HG02610 (cell line): ENCODE results near the gene HMGN2.
"Not testable (repeated sequence)": the region's sequence is repeated elsewhere in the genome, so short reads cannot be mapped to it uniquely, and the experiment has no call there.

Source experiments
- ATAC-seq: cut with Tn5 transposase; IDR thresholded peaks from one replicate; pipeline ENCODE4 v1.9.1; 2021; ENCODE audit warnings: mild to moderate bottlenecking, moderate library complexity; ENCODE audit not compliant: unreplicated experiment

HMGN2 gene

DNA sequence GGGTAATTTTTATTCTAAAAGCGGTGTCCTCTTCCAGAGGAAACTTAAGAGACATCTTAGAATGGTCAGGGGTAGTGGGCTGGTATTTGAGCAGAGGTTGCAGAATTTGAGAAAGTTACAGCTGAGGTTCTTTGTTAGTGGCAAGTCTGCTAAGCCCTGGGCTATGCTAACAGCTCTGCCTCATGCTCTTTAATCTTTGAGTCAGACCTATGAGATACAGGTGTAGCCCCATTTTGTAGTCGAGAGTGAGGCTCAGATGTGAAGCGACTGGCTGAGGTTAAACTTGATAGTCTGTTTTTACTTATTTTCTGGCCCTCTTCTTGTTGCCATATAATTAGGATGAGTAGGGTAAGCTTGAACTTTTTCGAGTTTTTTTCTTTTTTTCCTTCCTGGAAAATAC is 4.7 kb downstream of the HMGN2 start:
- no peak for ATAC-seq

DNA sequence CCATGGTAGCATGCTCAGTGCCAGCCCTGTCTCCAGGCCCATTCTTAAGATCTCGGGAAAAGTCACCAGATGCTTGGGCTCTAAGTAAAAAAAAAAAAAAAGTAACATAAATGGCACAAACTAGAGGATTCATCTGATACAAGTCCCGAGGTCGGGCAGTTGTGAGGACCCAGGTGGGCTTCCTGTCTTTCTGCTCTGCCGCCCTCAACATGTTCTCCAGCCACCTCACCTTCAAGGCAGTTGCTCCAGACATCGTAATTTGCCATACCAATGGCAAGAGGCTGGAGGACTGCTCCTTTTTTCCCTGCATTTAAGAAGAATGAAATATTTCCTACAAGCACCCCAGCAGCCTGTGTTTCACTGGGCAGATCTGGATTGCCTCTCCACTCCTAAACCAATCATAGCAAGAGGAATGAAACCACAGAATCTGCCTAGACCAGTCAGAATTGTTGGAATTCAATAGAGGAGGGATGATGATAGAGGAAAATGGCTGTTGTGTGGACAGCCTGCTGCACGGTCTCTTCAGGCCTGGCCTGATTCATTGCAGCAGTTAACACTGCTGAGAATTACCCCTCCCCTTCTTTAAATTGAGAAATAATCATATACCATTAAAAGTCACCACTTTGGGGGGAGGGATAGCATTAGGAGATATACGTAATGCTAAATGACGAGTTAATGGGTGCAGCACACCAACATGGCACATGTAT is 5.4 kb downstream of the HMGN2 start:
- ATAC-seq: no peak

DNA sequence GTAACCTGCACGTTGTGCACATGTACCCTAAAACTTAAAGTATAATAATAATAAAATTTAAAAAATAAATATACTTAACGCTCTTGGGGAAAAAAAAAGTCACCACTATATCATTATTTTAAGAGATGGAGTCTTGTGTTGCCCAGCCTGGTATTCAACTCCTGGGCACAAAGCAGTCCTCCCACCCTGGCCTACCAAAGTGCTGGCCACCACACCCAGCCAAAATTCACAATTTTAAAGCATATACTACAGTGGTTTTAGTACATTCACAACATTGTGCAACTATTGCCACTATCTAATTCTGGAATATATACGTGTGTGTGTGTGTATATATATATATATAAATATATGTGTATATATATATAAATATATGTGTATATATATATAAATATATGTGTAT is 5.9 kb downstream of the HMGN2 start:
- no peak for ATAC-seq

DNA sequence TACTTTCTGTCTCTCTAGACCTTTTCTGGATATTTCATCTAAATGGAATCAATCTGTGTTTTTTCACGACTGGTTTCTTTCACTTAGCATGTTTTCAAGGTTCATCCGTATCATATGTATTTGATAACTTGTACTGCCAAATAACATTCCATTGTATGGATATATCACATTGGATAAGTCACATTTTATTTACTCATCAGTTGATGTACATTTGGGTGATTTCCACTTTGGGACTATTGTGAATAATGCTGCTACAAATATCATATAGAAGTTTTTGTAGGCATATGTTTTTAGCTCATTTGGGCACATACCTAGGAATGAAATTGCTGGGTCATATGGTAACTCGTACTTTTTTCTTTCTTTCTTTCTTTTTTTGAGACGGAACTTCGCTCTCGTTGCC is 6.7 kb downstream of the HMGN2 start:
- ATAC-seq: no peak

DNA sequence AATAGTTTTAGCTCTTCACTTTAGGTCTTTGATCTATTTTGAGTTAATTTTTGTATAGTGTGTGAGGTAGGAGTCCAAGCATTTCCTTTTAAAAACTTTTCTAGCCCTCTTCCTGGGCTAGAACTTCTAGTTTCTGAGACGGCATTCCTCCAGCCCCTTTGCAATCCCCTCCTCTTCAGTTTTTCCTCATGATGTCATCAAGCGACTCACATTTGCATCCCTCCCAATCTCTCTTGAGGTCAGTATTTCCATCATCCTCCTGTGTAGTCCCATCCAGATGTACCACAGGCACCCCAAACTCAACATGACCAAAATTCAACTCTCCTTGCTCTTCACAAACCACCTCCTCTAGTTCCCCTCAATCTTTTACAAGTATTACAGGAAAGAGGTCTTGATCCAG is 10.7 kb downstream of the HMGN2 start:
- ATAC-seq: no peak

DNA sequence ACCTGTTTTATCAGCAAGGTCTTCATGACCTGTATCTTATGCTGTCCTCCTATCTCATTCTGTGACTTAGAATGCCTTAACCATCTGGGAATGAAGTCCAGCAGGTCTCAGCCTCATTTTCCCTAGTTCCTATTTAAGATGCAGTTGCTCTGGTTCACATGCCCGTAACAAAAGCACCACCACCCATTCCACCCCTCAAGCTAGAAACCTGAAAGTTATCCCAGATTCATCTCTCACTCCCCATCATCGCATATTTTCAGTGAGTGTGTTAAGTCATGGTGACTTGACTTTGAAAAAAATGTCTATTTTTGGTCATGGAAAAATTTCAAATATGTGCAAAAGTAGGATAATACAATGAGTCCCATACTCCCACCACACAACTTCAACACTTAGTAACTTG is 11.7 kb downstream of the HMGN2 start:
- no peak for ATAC-seq

DNA sequence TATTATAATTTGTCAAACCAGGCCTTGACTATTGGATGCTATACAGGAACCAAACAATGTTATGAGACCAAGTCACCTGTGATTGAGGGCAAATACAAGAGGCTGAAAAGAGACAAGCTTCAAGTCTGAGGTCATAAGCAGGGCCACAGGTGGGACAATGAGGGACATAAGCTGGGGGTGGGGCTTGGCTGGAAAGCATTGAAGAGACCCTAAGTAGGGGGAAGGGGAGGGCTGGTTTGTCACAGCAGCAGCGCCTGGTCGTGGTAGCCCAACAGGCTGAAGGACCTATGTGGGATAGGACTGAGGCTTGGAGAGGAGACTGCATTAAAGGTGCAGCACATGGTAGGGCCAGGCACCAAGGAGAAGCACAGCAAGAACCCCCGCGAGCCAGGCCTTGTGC is 17.9 kb downstream of the HMGN2 start:
- no peak for ATAC-seq

DNA sequence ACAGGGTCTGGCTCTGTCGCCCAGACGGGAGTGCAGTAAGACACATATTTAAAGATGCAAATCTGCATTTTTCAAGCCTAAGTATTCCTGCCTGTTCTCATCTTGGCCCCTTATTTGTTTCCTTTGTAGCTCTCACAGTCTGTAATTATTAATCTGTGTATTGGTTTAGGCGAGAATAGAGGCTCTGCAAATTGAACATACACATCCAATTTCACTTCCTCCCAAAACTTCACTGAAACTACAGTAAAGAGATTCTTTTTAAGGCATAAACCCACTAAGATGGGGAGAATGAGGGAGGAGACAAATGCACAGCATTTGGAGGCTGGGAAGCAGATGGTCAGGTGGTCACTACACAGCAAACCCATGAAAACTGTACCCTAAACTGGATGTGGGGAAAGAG is 21.0 kb downstream of the HMGN2 start:
- ATAC-seq: no peak

DNA sequence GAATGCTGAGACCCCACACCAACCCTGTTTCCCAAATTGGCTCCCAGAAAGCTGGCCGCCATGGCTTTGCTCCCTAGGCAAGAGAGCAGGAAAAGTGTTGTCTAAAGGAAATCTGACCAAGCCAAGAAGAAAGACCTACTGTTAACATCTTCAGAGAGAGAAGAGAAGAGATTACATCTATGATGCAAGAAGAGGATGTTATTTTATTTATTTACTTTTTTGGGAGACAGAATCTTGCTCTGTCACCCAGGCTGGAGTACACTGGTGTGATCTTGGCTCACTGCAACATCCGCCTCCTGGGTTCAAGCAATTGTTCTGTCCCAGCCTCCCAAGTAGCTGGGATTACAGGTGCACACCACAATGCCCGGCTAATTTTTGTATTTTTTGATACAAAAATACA is 21.7 kb downstream of the HMGN2 start:
- ATAC-seq: no peak

DNA sequence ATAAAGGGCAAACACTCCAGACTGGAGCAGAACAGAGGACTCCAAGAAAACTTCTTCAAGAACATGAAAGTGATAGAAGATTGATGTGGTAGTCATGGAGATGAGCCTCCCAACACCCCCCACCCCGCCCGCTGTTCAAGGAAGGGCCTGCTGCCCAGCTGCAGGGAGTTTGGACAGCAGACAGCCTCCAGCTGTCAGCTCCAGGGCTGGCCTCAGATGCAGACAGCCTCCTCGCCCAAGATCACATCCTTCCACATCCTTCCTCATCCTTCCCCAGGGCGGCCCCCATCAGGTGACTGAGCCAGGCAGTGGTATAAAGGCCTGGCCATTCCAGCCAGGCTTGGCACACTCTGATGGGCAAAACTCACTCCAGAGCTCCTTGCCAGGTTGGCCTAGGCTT is 24.6 kb downstream of the HMGN2 start:
- no peak for ATAC-seq

DNA sequence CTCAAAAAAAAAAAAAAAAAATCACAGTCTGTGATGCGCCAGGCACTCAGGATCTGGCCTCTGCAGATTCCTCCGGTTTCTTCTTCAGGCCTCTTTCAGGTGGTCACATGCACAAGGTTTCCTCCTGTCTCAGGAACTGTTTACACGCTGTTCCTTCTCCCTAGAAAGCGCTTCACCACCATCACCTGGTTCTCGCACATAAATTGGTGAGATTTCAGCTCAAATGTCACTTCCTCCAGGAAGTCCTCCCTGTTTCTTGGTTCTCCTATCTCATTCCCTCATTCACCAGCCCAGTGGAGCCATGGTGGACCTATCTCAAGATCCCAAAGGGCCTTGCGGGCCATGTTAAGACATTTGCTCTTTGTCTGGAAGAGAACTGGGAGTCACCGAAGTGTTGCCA is 26.7 kb downstream of the HMGN2 start:
- no peak for ATAC-seq

DNA sequence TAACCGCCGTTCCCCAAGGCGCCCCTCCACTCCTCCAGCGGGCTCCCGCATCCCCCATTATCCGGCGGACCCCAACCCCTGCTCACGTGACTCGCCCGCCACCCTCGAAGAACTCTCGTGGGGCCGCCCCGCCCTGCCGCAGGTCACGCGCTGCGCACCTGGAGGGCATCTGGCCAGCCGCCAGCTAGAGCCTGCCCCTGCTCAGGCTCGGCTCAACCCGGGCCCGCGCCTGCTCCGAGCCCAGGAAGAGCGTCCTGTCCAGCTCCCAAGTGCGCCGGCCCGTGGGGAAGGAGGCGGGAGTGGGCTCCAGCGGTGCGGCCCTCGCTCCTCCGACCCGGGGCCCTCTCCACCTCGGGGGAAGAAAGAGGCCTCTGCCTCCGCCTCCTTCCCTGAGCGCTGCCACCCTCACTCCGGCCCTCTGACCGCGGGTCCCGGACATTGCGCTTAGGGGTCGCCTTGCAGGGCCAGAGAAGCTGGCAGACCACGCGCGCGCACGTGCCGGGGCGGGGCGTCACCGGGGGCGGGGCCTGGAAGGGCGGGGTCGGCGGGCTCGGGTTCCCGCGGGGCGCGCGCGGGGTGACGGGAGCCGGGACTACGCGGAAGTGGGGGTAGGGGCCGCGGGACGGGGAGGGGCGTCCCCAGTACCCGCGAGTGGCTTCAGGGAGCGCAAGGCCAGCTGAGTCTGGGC is 28.4 kb downstream of the HMGN2 start:
- ATAC-seq: peak; percentile 43

DNA sequence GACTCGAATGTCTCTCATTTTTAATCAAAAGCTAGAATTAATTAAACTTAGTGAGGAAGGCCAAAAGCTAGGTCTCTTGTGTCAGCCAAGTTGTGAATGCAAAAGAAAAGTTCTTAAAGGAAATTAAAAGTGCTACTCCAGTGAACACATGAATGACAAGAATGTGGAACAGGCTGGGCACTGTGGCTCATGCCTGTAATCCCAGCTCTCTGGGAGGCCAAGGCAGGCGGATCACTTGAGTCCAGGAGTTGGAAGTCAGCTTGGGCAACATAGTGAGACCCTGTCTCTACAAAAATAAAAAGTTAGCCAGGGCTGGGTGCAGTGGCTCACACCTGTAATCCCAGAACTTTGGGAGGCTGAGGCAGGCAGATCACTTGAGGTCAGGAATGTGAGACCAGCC is 38.5 kb downstream of the HMGN2 start:
- ATAC-seq: not testable (repeated sequence)

DNA sequence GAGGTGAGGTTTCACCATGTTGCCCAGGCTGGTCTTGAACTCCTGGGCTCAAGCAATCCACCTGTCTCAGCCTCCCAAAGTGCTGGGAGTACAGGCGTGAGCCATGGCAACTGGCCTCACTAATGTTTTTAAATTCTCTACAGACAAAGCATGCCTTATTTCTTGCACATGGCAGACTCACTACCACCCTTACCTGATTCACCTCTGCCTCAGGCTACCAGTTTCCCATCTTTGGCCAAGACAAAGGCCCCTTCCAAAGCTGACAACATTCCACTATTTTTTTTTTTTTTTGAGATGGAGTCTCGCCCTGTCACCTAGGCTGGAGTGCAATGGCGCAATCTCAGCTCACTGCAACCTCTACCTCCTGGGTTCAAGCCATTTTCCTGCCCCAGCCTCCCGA is 43.6 kb downstream of the HMGN2 start:
- not testable (repeated sequence) for ATAC-seq

DNA sequence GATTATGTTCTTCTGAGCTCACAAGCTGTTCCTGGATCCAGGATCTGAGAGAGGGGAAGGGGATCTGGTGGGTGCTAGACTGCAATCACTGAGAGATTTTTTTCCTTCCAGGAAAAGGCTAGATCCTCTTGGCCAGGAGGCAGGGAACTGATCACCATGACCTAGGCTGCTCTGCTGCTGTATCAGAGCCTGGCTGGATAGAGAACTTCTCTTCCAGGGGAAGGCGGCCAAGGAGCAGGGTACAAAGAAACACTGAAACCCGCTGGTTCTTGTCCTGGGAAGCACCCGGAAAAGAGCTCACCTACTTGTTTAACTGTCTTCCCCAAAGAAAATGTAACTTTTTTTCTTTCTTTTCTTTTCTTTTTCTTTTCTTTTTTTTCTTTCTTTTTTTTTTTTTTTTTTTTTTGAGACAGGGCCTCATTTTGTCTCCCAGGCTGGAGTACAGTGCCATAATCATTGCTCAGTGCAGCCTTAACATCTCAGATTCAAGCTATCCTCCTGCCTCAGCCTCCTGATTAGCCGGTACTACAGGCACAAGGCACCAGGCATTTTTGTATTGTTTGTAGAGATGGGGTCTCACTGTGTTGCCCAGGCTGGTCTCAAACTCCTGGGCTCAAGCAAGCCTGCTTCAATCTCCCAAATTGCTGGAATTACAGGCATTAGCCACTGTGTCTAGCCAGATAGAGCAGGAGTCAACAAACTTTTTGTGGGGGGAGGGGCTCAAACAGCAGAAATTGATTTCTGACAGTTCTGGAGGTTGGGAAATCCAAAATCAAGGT is 44.9 kb downstream of the HMGN2 start:
- ATAC-seq: no peak

DNA sequence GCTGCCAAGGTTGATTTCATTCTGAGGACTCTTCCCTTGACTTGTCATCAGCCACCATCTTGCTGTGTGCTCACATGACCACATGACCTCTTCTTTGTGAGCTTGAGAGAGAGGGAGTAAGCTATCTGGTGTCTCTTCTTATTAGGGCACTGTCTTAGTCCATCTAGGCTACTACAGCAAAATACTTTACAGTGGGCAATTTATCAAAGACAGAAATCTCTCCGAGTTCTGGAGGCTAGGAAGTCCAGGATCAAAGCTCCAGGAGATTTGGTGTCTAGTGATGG is 45.5 kb downstream of the HMGN2 start:
- no peak for ATAC-seq

DNA sequence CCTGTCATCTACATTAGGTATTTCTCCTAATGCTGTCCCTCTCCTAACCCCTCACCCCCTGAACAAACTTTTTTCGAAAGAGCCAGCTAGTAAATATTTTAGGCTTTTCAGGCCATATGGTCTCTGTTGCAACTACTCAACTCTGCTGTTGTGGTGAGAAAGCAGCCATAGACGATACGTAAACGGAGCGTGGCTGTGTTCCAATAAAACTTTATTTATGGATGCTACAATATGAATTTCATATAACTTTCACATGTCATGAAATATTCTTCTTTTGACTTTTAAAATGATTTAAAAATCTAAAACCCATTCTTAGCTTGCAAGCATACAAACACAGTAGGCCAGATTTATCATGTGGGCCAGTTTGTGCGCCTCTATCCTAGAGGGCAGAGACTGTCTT is 46.1 kb downstream of the HMGN2 start:
- ATAC-seq: no peak

DNA sequence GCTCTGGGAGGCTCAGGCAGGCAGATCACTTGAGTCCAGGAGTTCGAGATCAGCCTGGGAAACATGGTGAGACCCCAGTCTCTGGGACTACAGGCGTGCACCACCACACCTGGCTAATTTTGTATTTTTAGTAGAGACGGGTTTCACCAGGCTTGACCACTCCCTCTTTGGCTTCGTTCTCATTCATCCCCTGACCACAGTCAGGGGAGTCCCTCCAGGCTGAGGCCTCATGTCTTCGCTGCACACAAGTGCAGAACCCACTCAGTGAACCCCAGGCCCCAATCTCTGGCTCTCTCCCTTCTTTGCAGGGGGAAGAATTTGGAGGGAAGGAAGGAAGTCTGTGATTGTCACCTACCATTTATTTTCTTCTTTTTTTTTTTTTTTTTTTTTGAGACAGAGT is 48.1 kb downstream of the HMGN2 start:
- no peak for ATAC-seq

DNA sequence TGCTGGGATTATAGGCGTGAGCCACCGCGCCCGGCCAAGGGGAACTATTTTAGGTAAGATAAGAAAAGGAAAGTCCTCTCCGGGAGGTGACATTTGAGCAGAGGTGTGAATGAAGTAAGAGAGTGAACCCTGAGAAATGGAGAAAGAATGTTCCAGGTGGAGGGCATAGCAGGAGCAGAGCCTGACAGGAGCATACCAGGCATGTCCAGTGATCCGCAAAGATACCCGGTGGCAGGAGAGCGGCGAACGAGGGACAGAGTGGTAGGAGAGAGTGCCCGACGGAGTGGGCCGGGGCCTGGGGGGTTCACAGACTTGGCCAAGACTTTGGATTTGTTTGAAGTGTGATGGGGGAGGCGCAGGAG is 49.4 kb downstream of the HMGN2 start:
- no peak for ATAC-seq

DNA sequence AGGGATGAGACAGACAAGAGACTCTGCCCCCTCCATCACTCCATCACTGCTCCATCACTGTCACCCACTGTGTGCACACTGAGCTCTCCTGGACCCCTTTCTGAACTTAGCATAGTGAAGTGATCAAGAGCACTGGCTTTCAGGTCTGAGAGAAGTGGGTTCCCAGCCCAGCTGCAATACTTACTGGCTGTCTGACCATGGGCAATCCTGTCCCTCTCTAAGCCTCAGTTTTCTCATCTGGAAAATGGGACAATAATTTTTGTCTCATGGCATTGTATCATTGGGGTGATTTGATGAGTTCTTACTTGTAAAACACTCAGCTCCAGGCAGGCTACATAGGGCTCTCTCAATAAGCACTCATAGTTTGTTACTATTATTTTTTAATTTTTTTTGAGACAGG is 49.8 kb downstream of the HMGN2 start:
- no peak for ATAC-seq

DNA sequence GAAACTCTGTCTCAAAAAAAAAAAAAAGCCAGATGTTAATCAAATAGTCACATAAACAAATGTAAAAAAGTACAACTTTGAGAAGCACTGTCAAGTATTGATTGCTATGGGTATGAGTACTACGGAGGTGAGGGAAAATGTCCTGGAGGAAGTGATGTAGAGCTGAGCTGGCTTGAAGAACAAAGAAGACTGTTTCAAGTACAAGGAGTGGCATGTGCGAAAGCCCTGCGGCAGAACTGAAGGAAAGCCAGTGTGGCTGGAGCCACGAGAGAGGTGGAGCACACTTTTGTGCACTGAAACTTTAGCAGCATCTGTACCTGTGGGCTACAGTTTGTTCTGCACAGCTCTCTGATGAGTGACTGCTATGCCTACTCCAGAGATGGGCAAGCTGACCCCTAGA is 51.9 kb downstream of the HMGN2 start:
- no peak for ATAC-seq
